GM10248 (cell line): ENCODE results near the gene TSC22D3.

Source experiments
- CTCF ChIA-PET: fragments of 300-600 bp; sonication (Branson Sonifier 250); formaldehyde crosslinking; extraction: SDS; loops from one replicate; lab custom pipeline; 2021; ENCODE audit warnings: antibody characterized with exemption; lab: Yijun Ruan, JAX
- POLR2A ChIA-PET: fragments of 350-650 bp; sonication (Branson Sonifier 250); formaldehyde crosslinking; extraction: SDS; loops from one replicate; lab custom pipeline; 2020; ENCODE audit warnings: antibody characterized with exemption; lab: Yijun Ruan, JAX
- DNase-seq: peaks from one replicate; pipeline ENCODE4 v3.0.0; 2012; ENCODE audit errors: extremely low spot score
- TF ChIP-seq, protein P1 (sequence below): IDR thresholded peaks from 2 replicates; pipeline ENCODE4 v1.5.1; 2012; ENCODE audit warnings: mild to moderate bottlenecking, low read depth; ENCODE audit errors: extremely low read depth, missing control alignments, control extremely low read depth

Gene TSC22D3

DNA sequence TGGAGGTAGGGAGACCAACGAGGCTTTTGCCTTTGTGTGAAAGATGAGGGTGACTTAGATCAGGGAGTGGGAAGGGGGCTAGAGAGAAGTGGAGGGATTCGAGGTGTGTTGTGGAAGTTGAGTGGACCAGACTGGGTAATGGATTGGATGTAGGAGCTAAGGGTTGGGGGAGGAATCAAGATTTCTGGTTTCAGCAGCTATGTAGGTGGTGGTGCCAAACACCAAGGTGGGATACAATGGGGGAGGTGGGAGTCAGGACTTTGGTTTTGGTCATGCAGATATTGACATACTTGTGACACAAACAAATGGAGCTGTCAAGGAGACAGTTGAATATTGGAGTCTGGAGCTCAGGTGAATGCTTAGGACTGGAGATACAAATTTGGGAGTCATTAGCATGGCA lies 71.0 kb downstream of the TSC22D3 start:
- DNase-seq, result no peak
- TF ChIP-seq, protein P1, sequence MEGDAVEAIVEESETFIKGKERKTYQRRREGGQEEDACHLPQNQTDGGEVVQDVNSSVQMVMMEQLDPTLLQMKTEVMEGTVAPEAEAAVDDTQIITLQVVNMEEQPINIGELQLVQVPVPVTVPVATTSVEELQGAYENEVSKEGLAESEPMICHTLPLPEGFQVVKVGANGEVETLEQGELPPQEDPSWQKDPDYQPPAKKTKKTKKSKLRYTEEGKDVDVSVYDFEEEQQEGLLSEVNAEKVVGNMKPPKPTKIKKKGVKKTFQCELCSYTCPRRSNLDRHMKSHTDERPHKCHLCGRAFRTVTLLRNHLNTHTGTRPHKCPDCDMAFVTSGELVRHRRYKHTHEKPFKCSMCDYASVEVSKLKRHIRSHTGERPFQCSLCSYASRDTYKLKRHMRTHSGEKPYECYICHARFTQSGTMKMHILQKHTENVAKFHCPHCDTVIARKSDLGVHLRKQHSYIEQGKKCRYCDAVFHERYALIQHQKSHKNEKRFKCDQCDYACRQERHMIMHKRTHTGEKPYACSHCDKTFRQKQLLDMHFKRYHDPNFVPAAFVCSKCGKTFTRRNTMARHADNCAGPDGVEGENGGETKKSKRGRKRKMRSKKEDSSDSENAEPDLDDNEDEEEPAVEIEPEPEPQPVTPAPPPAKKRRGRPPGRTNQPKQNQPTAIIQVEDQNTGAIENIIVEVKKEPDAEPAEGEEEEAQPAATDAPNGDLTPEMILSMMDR, result no peak
- ChIA-PET POLR2A (interaction anchor here (1.0 kb wide), 1 partner anchor 10 kb away, joined by 3 read pairs; no protein-coding TSS in a partner anchor), CTCF (interaction anchor here (1.5 to 2.1 kb wide), 2 partner anchors 27 to 31 kb away, joined by 6 read pairs; no protein-coding TSS in a partner anchor)

DNA sequence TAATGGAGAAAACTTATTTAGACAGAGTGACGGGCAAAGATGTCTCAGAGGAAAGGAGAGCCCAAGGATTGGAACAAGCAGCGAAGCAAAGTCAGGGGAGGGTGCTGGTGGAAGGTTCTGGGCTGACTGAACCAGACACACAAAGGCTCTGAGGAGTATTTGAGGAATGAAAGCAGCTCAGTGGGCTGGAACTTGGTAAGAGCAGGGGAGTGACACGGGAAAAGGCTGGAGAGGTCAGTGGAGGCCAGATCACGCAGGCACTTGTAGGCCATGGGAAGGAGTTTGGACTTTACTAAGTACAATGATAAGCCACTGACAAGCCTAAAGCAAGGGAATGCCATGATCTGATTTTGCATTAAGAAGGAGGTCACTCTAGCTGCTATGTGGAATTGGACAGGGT lies 71.4 kb downstream of the TSC22D3 start:
- TF ChIP-seq, protein P1, result no peak
- ChIA-PET CTCF (interaction anchor here (1.5 to 2.1 kb wide), 2 partner anchors 27 to 31 kb away, joined by 6 read pairs; no protein-coding TSS in a partner anchor), POLR2A (interaction anchor here (1.0 kb wide), 1 partner anchor 10 kb away, joined by 3 read pairs; no protein-coding TSS in a partner anchor)
- DNase-seq, result no peak

DNA sequence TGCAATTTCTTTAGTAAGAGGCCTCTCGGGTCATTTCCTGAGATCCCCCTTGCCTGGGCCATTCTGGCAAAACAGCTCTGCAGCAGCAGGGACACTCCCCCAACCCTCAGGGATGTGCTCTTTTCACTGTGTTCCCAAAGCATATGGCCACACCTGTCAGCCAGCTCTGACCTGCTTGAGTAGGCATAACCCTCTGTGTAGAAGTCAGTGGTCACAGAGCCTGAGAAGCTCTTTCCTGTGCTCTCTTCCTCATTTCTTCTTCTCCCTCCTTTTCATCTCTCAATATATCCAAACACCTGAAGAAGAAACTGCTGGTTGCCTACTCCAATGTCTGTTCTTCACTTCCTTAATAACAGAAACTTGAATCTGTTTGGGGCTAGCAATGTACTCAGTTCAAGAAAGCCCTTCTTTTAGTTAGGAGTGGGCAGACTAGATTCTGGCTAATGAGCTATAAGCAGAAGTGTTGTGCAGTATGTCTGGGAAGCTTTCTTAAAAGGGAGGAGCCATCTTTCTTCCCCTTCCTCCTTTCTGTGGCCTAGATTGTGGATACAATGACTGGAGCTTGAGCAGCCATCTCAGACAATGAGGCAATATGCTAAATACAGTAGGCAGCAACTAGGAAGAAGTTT lies 74.0 kb downstream of the TSC22D3 start:
- TF ChIP-seq, protein P1, result no peak
- ChIA-PET CTCF (interaction anchor here (1.0 to 2.0 kb wide), 6 partner anchors 10 to 41 kb away, joined by 3 to 11 read pairs (median 4); no protein-coding TSS in a partner anchor), POLR2A (interaction anchor here (1.3 to 1.8 kb wide), 2 partner anchors 9 to 14 kb away, joined by 6 to 20 read pairs; no protein-coding TSS in a partner anchor)
- no peak for DNase-seq

DNA sequence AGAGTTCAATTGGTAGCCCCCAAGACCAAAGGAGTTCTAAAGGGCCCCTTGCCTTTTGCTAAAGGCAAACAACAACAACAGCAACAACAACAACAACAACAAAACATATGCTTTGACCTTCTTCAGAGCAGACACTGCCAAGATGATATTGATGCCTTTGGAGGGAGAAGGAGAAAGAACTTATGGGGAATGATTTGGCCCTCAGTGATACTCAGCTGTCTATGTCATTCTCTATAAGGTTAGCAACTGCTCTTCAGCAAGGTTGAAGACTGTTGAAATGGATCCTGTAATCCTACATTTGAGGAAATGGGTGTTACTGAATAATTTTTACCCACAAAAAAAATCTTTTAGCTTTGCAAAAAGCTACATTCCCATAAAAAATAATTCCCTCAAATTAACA lies 74.8 kb downstream of the TSC22D3 start:
- ChIA-PET POLR2A (interaction anchor here (1.8 kb wide), 1 partner anchor 15 kb away, joined by 20 read pairs; no protein-coding TSS in a partner anchor), CTCF (interaction anchor here (1.0 to 2.0 kb wide), 6 partner anchors 10 to 40 kb away, joined by 3 to 11 read pairs (median 4); no protein-coding TSS in a partner anchor)
- DNase-seq, result no peak
- TF ChIP-seq, protein P1, result no peak

DNA sequence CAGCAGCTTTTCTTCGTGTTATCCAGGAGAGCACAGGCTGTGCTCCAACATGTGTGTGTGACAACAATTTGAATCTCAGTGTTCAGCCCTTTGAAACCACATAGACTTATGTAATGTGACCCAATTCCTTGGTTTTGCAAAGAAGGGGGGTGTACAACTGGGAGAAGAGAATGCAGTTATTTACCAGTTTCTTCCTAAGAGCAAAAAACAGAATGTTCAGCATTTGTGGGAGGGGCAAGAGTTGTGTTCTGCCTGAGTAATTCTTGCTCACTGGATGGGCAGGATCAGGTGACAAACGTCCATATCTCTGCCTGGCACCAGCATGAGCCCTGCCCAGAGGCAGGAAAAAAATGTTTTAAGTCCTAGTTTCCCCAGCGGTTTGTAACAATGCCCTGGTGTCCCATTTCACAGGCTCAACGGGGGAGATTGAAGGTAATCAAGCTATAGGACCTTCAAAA lies 75.2 kb downstream of the TSC22D3 start:
- TF ChIP-seq, protein P1, result no peak
- ChIA-PET POLR2A (interaction anchor here (1.8 kb wide), 1 partner anchor 15 kb away, joined by 20 read pairs; no protein-coding TSS in a partner anchor), CTCF (interaction anchor here (1.2 to 1.8 kb wide), 2 partner anchors 19 to 24 kb away, joined by 4 read pairs; no protein-coding TSS in a partner anchor)
- DNase-seq, result no peak

DNA sequence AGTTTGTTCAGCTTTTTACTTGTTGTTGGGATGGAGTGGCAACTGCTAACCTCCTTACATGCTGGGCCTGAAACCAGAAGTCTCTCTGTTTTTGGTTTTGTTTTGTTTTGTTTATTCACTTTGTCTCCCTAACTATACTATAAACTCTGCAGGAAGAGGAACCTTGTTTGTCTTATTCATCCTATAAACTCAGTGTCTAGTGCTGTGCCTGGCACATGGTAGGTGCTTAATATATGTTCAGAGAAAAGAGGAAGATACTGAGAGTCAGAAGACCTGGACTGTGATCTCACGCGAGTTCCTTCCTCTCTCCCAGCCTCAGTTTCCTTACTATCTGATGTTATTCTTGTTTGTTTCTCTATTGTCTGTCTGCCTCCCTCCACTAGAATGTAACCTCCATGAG lies 76.0 kb downstream of the TSC22D3 start:
- TF ChIP-seq, protein P1, result no peak
- no peak for DNase-seq
- POLR2A ChIA-PET, result no interaction called here
- CTCF ChIA-PET, result interaction anchor here (1.3 to 1.6 kb wide), 2 partner anchors 15 to 27 kb away, joined by 5 to 6 read pairs; no protein-coding TSS in a partner anchor
